Ovary (tissue), 3 donors: Measurements from ENCODE around the gene CYB561A3.

Experiments
- CTCF ChIP-seq, 3 donors: fragments of 450-650 bp in 2 of 3; fragments of 200-600 bp in 1 of 3; IDR thresholded peaks; one replicate each; pipeline versions ENCODE4 v1.5.1 to v1.8.0; 2016 to 2022; ENCODE audit warnings: antibody characterized with exemption in 3 of 3, mild to moderate bottlenecking in 1 of 3
- POLR2A ChIP-seq: fragments of 450-650 bp; IDR thresholded peaks from one replicate; pipeline ENCODE4 v1.6.1; 2017; ENCODE audit warnings: antibody characterized with exemption, mild to moderate bottlenecking, moderate library complexity
- donor health status: DM: no; HTN: no; CAD: no.

- TF ChIP-seq POLR2A (no peak), CTCF (IDR thresholded peaks at IDR 0.05) (no peak)
Observed at GRCh38 chr11:61369372-61370348, 8.0 kb upstream of the CYB561A3 start.
